ENCODE results near the gene GPC1. TPM values are rescaled to one million over a fixed set of nuclear protein-coding genes. Genes with fewer than 3 reads are reported as not detected.

The GPC1 gene
- total and polyA plus RNA-seq, 2 of the 13 experiments (the other 11 are each of a cell fraction or from before 2014, with no cell fraction given), result 4.0 to 5.5 TPM

DNA sequence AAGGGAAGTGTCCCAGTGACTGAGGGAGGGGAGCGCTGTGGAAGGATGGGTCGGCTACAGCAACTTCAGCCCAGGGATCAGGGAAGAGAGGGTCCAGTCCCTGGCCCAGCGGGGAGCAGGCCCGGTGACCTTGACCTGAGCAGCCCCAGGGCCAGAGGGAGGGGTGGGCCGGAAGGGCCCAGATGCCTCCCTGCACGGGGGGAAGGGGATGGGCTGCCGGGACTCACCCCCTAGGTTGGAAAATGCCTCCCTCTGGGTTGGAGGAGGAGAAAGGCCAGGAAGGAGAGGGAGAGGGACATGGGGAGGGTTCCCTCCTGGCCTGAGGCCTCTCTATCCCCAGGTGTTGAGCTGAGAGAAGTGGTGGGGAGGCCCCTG is 19.8 kb downstream of the GPC1 start (continued):
- TF ChIP-seq, protein P1, sequence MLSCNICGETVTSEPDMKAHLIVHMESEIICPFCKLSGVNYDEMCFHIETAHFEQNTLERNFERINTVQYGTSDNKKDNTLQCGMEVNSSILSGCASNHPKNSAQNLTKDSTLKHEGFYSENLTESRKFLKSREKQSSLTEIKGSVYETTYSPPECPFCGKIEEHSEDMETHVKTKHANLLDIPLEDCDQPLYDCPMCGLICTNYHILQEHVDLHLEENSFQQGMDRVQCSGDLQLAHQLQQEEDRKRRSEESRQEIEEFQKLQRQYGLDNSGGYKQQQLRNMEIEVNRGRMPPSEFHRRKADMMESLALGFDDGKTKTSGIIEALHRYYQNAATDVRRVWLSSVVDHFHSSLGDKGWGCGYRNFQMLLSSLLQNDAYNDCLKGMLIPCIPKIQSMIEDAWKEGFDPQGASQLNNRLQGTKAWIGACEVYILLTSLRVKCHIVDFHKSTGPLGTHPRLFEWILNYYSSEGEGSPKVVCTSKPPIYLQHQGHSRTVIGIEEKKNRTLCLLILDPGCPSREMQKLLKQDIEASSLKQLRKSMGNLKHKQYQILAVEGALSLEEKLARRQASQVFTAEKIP (CRISPR knock-in tag; IDR thresholded peaks at IDR 0.05; ENCODE audit: borderline replicate concordance), result no peak
- TF ChIP-seq, protein P2, sequence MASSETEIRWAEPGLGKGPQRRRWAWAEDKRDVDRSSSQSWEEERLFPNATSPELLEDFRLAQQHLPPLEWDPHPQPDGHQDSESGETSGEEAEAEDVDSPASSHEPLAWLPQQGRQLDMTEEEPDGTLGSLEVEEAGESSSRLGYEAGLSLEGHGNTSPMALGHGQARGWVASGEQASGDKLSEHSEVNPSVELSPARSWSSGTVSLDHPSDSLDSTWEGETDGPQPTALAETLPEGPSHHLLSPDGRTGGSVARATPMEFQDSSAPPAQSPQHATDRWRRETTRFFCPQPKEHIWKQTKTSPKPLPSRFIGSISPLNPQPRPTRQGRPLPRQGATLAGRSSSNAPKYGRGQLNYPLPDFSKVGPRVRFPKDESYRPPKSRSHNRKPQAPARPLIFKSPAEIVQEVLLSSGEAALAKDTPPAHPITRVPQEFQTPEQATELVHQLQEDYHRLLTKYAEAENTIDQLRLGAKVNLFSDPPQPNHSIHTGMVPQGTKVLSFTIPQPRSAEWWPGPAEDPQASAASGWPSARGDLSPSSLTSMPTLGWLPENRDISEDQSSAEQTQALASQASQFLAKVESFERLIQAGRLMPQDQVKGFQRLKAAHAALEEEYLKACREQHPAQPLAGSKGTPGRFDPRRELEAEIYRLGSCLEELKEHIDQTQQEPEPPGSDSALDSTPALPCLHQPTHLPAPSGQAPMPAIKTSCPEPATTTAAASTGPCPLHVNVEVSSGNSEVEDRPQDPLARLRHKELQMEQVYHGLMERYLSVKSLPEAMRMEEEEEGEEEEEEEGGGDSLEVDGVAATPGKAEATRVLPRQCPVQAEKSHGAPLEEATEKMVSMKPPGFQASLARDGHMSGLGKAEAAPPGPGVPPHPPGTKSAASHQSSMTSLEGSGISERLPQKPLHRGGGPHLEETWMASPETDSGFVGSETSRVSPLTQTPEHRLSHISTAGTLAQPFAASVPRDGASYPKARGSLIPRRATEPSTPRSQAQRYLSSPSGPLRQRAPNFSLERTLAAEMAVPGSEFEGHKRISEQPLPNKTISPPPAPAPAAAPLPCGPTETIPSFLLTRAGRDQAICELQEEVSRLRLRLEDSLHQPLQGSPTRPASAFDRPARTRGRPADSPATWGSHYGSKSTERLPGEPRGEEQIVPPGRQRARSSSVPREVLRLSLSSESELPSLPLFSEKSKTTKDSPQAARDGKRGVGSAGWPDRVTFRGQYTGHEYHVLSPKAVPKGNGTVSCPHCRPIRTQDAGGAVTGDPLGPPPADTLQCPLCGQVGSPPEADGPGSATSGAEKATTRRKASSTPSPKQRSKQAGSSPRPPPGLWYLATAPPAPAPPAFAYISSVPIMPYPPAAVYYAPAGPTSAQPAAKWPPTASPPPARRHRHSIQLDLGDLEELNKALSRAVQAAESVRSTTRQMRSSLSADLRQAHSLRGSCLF (CRISPR knock-in tag; IDR thresholded peaks at IDR 0.05; ENCODE audit: borderline replicate concordance), result no peak
- TF ChIP-seq POGZ (CRISPR knock-in tag; IDR thresholded peaks at IDR 0.05) (no peak), ZBTB7B (CRISPR knock-in tag; IDR thresholded peaks at IDR 0.05) (0 out of 2 replicates have a peak, but pooled peaks have one; percentile 20), ZNF256 (CRISPR knock-in tag; conservative IDR thresholded peaks at IDR 0.05) (no peak)
